Measurements from ENCODE around the gene SLC12A7. TPM values are rescaled to one million over a fixed set of nuclear protein-coding genes. Genes with fewer than 3 reads are reported as not detected.
"Not testable (repeated sequence)": the region's sequence is repeated elsewhere in the genome, so short reads cannot be mapped to it uniquely, and the experiment has no call there.

The SLC12A7 gene
- polyA plus RNA-seq, 3 donors = 33.2 to 51.6 (median 46.1) TPM

GRCh38 chr5:1089146-1089545 is 22.7 kb downstream of the SLC12A7 start:
- no peak for DNase-seq (ENCODE audit: extremely low read depth in 1 of 11, low read depth in 9 of 11, low spot score in 4 of 11)

- DNase-seq (ENCODE audit: extremely low read depth in 1 of 11, low read depth in 9 of 11, low spot score in 4 of 11) = no peak
Measured at GRCh38 chr5:1088726-1089125, 23.1 kb downstream of the SLC12A7 start.

- no peak for DNase-seq (ENCODE audit: extremely low read depth in 1 of 11, low read depth in 9 of 11, low spot score in 4 of 11)
Measured at GRCh38 chr5:1088031-1088430, 23.8 kb downstream of the SLC12A7 start.

- no peak for DNase-seq (ENCODE audit: extremely low read depth in 1 of 11, low read depth in 9 of 11, low spot score in 4 of 11)
Measured at GRCh38 chr5:1087428-1087827, 24.4 kb downstream of the SLC12A7 start.

- DNase-seq (ENCODE audit: extremely low read depth in 1 of 11, low read depth in 9 of 11, low spot score in 4 of 11) = no peak
Measured at GRCh38 chr5:1086871-1087270, 25.0 kb downstream of the SLC12A7 start.

- no peak for DNase-seq (ENCODE audit: extremely low read depth in 1 of 11, low read depth in 9 of 11, low spot score in 4 of 11)
Measured at GRCh38 chr5:1086137-1086536, 25.7 kb downstream of the SLC12A7 start.

- no peak for DNase-seq (ENCODE audit: extremely low read depth in 1 of 11, low read depth in 9 of 11, low spot score in 4 of 11)
Measured at GRCh38 chr5:1085391-1085790, 26.5 kb downstream of the SLC12A7 start.

- no peak for DNase-seq (ENCODE audit: extremely low read depth in 1 of 11, low read depth in 9 of 11, low spot score in 4 of 11)
Measured at GRCh38 chr5:1083823-1084605, 27.8 kb downstream of the SLC12A7 start.

- DNase-seq (ENCODE audit: extremely low read depth in 1 of 11, low read depth in 9 of 11, low spot score in 4 of 11) = not testable (repeated sequence)
Measured at GRCh38 chr5:1083026-1083425, 28.8 kb downstream of the SLC12A7 start.

- DNase-seq (ENCODE audit: extremely low read depth in 1 of 11, low read depth in 9 of 11, low spot score in 4 of 11) = no peak
Measured at GRCh38 chr5:1081519-1081918, 30.3 kb downstream of the SLC12A7 start.

- peak in 1 of 11 donors; percentile 36 for DNase-seq (ENCODE audit: extremely low read depth in 1 of 11, low read depth in 9 of 11, low spot score in 4 of 11)
Measured at GRCh38 chr5:1080432-1080831, 31.4 kb downstream of the SLC12A7 start.

- no peak for DNase-seq (ENCODE audit: extremely low read depth in 1 of 11, low read depth in 9 of 11, low spot score in 4 of 11)
Measured at GRCh38 chr5:1079961-1080360, 31.9 kb downstream of the SLC12A7 start.

- DNase-seq (ENCODE audit: extremely low read depth in 1 of 11, low read depth in 9 of 11, low spot score in 4 of 11) = no peak
Measured at GRCh38 chr5:1079486-1079885, 32.4 kb downstream of the SLC12A7 start.

- DNase-seq (ENCODE audit: extremely low read depth in 1 of 11, low read depth in 9 of 11, low spot score in 4 of 11) = no peak
Measured at GRCh38 chr5:1078851-1079250, 33.0 kb downstream of the SLC12A7 start.

- no peak for DNase-seq (ENCODE audit: extremely low read depth in 1 of 11, low read depth in 9 of 11, low spot score in 4 of 11)
Measured at GRCh38 chr5:1078206-1078605, 33.7 kb downstream of the SLC12A7 start.

GRCh38 chr5:1077491-1078020 is 34.3 kb downstream of the SLC12A7 start:
- DNase-seq (ENCODE audit: extremely low read depth in 1 of 11, low read depth in 9 of 11, low spot score in 4 of 11) = no peak

GRCh38 chr5:1077026-1077425 is 34.8 kb downstream of the SLC12A7 start:
- no peak for DNase-seq (ENCODE audit: extremely low read depth in 1 of 11, low read depth in 9 of 11, low spot score in 4 of 11)

- DNase-seq (ENCODE audit: extremely low read depth in 1 of 11, low read depth in 9 of 11, low spot score in 4 of 11) = no peak
Measured at GRCh38 chr5:1076406-1076805, 35.5 kb downstream of the SLC12A7 start.

- no peak for DNase-seq (ENCODE audit: extremely low read depth in 1 of 11, low read depth in 9 of 11, low spot score in 4 of 11)
Measured at GRCh38 chr5:1075931-1076330, 35.9 kb downstream of the SLC12A7 start.

- DNase-seq (ENCODE audit: extremely low read depth in 1 of 11, low read depth in 9 of 11, low spot score in 4 of 11) = no peak
Measured at GRCh38 chr5:1075555-1075881, 36.3 kb downstream of the SLC12A7 start.

Data from renal cortex interstitium (tissue), 11 donors.